GM18870 (cell line): ENCODE measurements around the gene MYDGF.

Experiments used
- ATAC-seq: cut with Tn5 transposase; IDR thresholded peaks from one replicate; pipeline ENCODE4 v1.9.1; 2021; ENCODE audit warnings: moderate library complexity; ENCODE audit not compliant: unreplicated experiment

The MYDGF gene

DNA sequence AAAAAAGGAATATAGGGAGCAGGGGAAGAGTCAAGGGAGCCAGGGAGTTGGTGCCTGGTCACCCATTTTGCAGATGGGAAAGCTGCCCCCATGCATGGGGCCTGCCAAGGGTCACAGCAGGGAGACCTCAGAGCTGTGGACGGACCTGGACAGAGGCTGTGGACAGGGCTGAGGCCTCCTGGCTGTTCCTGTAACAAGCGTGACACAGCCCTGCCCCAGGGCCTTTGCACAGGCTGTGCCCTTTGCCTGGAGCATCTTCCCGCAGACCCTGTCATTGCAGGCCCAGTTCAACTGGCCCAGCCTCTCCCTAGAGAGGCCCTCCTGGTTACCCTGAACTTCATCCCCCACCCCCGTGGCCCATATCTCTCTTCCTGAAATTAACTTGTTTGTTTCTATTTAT is 24.4 kb downstream of the MYDGF start:
- no peak for ATAC-seq

DNA sequence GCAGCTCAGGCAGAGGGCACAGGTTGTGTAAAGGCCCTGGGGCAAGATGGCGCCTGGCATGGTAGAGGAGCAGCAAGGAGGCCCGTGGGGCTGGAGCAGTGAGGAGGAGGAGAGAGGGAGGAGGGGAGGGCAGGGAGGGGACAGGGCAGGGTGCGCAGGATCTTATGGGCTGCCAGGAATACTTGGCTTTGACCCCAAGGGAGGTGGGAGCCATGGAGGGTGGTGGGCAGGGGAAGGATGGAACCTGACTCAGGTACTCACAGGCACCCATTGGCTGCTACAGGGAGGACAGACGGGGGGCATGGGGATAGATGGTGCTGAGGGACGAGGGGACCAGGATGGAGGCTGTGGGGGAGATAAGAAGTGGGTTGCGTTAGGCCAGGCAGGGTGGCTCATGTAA is 27.5 kb downstream of the MYDGF start:
- no peak for ATAC-seq

- no peak for ATAC-seq
Measured at GRCh38 chr19:4641132-4641531, 29.0 kb downstream of the MYDGF start.

DNA sequence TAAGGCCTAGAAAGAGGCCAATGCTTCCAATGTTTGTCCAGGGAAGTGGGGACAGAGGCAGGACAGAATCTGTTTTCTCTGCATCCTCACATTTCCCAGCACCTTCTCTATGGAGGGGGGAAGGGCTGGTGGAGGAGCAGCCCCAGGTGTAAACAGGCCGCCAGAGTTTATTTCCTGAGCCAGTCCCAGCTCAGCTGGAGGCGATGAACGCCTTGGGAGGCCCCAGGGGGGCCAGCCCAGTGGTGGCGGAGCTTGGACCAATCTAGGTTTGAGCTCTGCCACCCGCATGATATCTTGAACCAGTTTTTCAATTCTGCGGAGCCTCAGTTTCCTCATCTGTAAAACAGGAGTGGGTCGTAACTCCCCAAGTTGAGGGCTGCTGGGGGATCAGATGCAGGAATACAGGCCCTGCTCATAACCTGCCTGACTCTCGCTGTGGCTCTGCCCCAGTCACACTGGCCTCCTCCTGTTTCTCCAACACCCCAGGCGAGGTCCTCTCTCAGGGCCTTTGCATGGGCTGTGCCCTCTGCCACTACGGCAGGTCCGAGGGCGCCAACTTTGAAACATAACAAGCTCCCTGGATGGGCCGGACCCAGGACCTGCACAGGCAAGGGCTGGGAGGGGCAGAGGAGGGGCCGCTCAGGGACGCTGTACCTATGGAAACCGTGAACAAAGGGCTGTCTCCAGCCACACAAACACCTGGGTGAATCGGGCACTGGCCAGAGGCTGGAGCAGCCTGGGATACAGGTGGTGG is 29.7 kb downstream of the MYDGF start:
- no peak for ATAC-seq

GRCh38 chr19:4639531-4640246 is 30.5 kb downstream of the MYDGF start:
- peak; percentile 11 for ATAC-seq

DNA sequence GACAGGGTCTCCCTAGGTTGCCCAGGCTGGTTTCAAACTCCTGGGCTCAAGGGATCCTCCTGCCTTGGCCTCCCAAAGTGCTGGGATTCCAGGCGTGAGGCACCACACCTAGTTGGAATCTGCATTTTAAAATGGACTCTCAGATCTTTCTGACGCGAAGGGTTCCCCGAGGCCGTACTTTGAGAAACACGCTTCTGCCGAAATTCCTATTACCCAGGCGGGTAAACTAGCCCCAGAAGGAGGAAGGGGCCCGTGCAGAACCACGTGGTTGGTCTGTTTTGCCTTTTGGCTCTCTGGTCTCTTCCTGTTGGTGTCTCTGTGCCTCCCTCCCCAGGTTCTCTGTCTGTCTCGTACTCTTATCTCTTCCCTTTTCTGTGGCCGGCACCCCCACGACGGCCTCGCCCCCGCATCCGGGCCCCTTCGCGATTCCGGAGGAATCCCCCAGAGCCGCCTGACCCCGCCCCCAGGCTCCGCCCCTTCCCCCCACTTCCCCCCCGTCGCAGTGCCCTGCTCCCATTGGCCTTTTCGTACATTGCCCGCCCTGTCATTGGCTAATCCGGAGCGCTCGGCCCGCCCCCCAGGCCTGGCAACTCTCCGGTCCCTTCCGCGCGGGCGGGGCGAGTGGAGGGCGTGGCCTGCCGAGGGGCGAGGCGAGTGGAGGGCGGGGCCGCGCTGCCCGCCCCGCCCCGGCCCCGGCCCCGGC is 31.2 kb downstream of the MYDGF start, which contains the start of gene TNFAIP8L1:
Gene TNFAIP8L1, plus strand, starts transcription at position 689 of the 703 bp plus-strand sequence. CDS start 12,354 bp downstream, outside the sequence.
- ATAC-seq: peak; percentile 68

DNA sequence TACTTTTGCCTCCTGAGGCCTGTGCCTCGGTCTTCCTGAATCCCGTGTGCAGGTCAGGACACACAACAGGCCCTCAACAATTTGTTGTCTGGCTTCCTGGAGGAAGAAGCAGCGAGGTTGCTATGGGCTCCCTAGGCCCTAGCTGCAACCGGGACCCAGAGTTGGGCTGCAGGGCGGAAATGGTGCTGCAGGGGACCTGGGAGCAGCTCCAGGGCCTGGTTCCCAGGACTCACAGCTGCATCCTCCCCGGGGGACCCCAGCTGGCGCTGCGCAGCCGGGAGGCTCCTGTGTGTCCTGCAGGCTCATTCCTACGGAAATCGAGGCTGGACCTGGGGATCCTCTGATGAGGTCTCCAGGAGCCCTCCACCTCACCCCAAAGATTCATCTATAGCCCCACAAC is 31.8 kb downstream of the MYDGF start:
- ATAC-seq: no peak

DNA sequence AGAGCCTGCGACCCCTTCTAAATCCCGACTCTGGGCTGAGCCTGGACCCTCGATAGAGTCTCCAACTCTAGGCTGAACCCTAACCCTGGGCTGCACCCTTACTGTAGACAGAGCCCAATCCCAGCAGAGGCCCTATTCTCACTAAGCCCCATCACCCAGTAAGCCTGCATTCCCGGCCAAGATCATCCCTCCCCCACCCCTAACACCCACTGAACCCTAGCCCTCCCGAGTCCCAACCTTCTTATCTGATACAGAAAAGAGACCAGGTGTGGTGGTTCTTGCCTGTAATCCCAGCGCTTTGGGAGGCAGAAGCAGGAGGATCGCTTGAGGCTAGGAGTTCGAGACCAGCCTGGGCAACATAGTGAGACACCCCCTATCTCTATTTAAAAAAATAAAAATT is 33.4 kb downstream of the MYDGF start:
- ATAC-seq: no peak

- ATAC-seq: no peak
Measured at GRCh38 chr19:4636151-4636717, 33.9 kb downstream of the MYDGF start.

GRCh38 chr19:4635754-4636116 is 34.4 kb downstream of the MYDGF start:
- no peak for ATAC-seq

GRCh38 chr19:4633140-4633967 is 36.8 kb downstream of the MYDGF start:
- no peak for ATAC-seq

DNA sequence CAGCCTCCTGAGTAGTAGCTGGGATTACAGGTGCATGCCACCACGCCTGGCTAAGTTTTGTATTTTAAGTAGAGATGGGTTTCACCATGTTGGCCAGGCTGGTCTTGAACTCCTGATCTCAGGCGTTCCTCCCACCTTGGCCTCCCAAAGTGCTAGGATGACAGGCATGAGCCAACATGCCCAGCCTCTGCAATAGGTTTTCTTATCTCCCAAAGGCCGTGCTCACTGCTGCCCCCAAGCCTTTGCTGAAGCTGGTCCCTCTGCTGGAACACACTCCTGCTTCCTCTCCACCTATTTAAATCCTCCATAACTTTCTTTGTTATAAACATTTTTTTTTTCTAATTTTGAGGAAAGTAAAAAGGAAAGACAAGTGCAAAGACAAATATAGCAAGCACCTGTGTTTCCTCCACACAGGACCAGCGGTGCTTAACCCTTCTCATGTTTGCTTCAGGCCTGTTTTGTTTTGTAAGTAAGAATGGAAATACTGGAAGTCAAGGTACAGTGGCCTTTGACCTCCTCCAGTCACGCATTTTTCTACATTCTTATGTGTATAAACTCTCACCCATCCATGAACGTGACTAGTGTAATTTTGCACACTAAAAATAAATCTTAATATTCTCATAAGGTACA is 45.3 kb downstream of the MYDGF start:
- ATAC-seq: no peak

DNA sequence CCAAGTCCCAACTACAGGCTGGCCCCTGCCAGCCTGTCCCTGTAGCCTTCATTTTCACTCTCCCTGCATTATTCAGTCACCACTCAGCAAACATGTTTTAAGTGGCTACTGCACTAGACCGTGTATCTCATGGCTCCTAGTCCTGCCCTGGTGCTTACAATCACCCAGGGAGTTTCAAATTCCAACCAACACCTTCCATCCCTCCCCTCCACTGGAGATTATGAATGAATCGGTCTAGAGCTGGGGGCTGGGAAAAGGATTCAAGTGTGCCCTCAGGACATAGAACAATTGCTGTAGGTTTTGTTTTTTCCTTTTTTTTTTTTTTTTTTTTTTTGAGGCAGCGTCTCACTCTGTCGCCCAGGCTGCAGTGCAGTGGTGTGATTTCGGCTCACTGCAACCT is 45.8 kb downstream of the MYDGF start:
- no peak for ATAC-seq

GRCh38 chr19:4622695-4623421 is 47.3 kb downstream of the MYDGF start:
- ATAC-seq: no peak

DNA sequence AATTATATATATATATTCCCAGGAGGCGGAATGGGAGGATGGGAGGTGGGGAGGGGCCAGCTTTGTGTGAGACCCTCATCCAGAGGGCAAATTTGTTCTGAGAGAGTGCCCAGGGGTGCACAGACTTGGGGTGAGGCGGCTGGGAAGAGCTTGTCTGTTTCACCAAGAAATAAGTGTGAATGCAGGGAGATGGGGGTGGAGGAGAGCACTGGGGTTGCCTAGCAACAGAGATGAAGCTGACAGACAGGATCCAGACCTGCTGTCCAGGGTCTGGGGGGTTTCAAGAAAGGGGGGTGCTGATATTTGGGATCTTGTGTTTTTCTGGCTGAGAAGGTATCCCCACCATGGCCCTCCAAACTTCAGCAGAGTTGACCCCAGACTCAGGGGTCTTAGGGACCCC is 49.5 kb downstream of the MYDGF start:
- no peak for ATAC-seq

DNA sequence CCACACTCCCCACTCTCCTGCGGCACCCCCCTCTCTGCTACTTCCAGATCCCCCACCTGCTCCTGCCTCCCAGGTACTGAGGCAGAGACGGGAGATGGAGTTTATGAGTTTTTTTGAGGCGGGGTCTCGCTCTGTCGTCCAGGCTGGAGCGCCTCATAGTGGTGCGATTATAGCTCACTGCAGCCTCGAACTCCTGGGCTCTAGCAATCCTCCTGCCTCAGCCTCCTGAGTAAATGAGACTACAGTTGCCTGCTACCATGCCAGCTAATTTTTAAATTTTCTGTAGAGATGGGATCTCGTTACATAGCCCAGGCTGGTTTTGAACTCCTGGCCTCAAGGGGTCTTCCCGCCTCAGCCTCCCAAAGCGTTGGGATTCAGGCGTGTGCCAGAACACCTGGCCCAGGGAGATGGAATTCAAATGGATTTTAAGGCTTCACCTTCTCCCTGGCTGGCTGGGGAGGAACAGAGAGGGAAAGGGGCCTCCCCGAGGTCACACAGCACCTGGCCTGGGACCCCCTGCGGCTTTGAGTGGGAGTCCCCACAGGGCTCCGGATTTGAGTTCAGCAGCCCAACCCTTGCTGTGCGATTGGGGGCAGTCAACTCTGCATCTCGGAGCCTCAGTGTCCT is 50.4 kb downstream of the MYDGF start:
- ATAC-seq: no peak

GRCh38 chr19:4618019-4618418 is 52.1 kb downstream of the MYDGF start:
- no peak for ATAC-seq

DNA sequence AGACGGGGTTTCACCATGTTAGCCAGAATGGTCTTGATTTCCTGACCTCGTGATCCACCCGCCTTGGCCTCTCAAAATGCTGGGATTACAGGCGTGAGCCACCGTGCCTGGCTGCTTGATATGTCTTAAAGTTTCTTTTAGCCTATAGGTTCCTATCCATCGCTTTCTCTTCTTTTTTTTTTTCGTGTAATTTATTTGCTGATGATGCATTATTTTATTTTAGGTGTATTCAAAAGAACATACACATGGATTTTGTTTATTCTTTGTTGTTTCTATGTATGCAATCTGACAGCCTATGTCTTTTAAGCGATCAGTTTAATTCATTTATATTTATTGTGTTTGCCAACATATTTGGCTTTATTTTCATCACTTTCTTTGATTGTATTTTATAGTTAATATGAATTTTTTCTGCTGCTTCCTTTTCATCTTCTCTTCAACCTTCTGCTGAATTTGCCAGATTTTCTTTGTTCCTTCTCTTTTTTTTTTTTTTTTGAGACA is 56.8 kb downstream of the MYDGF start:
- ATAC-seq: no peak
